HG02642 (cell line): ENCODE data around the gene SYNPO2.

Source experiments
- ATAC-seq: cut with Tn5 transposase; IDR thresholded peaks from one replicate; pipeline ENCODE4 v1.9.1; 2021; ENCODE audit warnings: mild to moderate bottlenecking; ENCODE audit not compliant: unreplicated experiment, poor library complexity

The SYNPO2 gene

DNA sequence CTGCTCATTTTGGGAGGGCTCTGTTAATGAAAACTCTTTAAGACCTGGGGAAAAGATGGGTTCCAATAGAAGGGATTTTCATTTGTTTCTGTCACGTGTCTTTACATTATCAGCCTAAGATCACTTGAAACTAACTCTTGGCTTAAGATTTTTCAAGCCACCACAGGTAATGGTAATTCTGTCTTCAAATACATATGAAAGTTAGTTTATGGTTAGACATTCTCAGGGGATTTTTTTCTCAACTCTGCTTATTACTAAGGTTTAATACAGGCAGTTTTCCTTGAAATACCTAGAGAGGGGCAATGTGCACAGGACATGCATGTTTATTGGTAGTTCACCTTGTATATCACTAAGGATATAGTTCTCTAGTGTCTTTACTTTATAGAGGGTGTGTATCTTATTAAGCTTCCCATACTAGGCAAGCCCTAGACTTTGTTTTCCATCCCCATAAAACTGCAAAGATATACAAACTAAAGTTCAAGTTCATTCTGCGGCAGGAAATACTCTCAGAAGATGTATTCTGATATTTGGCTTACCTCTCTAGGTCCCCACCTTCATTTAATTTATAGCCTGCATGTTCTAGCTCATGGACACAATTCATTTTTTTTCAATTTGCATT, 208.7 kb downstream of the SYNPO2 start:
- ATAC-seq = no peak

DNA sequence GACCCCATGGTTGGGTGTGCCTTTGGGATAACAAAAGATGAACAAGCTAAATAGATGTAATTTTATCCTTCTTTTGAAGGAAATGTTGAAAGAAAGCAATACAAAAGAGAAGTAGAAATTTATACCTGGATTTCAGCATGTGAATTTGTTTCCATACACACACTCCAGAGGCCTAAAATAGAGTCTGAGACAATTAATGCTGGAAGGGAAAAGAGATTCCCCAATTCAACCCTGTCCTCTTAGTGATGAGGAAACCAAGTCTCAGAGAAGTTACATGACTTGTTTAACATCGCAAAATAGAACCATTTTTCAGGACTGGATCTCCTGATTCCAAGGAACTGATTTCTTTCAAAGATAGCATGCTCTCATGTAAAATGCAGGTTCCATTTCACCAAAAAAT, 209.7 kb downstream of the SYNPO2 start:
- no peak for ATAC-seq

DNA sequence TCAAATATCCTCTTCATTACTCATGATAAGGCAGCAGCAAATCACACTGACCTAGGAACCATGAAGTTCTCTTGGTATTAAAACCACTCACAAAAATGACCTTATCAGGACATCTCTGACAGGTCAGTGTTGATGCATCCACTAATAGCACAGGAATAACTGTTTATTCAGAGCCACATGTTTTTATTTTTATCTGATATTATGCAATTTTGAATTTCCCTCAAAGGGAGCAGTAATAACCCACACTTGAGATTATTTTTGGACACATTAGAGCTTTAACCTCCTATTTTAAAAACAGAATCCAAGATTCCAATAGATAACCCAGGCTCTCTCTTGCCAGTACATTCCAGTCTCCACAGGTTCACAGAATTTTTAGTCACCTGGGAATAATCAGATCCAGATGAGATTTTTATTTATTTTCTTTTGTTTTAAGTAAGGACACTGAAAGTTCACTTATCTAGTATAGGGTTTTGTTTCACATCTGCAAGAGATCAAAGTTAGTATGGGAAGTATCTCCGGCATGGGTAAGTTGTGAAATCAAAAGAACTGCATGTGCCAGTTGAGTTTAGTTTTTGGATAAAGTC, 210.7 kb downstream of the SYNPO2 start:
- ATAC-seq = no peak

DNA sequence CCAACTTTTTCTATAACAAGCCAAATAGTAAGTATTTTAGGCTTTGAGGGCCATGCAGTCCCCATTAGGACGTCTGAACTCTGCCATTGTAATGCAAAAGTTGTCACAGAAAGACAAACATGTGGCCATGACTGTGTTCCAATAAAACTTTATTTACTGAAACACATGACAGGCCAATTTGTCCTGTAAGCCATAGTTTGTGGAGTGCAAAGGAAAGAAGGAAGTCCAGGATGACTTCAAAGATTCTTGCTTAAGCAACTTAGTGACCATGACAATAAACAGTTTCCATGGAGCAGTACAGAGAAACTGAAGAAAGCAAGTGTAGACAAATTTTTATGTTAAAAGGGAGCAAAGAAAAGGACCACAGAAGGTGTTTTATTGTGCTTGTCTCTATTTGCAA, 212.0 kb downstream of the SYNPO2 start:
- no peak for ATAC-seq

DNA sequence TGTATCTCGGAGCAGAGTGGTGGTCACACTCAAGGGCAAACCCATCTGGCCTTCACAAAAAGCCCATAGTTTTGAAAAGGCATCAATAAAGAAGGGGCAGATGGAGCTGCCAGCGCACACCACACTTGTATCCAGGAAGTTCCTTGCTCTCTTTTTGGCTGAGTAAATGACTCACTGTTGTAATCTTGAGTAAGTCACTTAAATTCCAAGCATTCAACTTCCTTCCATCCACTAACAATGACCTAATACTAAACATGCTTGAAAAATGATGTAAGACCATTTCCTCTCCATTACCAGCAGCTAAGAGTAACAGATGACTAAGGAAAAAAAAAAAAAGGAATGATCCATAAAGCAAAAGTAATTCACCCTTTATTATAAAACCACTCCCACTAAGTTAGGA, 214.6 kb downstream of the SYNPO2 start:
- no peak for ATAC-seq

DNA sequence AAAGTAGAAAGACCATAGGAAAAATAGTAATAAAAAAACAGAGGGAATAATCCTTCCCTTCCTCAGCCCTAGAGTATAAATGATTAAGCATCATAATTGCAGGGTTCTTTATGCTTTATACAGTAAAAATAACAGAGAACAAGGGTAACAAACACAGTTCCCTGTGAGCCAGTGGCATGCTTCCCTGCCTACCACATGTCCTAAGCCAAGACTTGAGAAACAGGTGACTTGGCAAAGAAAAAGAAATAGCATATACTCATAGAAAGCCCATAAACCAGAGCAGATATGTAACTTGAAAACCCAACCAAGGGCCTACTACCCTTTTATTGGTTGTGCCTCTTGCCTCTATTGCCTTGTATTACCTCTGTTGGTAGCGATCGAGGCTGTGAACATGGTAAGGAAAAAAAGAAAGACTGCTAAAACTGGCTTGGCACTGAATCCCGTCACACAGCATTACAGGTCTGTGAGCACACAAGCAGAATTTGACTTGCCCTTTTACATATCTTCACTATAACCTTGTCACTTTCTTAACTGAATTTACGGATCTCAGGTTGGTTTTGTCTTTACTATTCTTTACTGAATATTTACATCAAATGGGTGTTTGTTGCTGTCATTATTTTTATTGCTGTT, 216.1 kb downstream of the SYNPO2 start:
- no peak for ATAC-seq

DNA sequence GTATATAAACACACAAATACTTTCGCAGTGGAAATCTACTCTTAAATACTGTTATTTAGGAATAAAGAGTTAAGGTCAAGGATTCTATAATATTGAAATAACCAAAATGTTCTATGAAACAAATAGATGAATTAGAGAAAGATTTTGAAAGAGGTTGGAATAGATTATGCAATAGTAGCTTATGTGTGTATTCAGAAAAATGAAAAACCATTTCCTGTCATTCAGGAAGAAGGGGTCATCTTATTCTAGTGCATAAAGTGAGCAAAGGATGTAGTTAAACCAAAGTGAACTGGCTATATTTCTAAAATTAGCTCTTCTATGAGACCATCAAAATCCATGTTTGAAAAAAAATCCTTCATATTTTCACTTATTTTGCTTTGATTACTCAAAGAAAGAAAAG, 217.0 kb downstream of the SYNPO2 start:
- no peak for ATAC-seq

DNA sequence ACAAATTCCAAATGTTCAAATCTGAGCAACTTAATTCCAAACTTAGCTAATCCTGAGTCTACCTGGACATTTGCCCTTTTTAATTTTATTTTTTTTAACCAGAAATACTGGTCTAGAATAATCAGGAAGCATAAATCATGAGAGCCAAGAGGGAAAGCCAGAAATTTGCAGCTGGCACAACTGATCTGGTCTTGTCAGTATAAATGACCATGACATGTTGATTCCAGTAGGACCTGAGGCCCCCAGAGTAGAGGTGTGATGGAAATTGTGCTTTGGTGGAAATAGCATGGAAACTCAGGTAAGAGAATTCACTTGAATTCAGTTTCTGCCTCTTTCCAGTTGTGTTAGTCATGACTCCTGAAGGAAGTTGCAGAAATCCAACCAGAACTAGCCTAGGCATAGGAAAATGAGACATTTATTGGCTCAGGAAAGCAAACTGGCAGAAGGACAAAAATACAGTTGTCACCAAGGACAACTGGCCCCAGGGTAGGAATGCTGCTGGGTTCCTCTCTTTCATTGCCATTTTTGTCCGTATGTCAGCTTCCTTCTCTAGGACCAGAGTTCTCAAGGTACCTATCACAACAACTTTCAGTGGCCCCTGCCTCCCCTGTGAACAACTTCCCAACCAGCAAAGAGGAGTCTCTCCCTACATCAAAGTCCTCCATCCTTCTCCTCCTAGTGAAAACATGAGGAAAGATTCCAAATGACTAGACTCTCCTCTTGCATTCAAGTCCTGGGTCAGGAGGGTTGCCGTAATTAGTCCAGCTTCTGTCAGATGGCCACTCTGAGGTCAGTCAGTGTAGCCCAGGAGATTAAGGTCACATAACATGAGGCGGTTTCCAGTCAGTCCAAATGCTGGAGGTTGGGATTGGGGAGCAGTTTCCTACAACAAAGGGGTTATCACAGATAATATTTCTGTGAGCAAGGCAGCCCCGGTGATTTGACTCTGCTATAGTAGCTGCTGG, 217.7 kb downstream of the SYNPO2 start:
- no peak for ATAC-seq

DNA sequence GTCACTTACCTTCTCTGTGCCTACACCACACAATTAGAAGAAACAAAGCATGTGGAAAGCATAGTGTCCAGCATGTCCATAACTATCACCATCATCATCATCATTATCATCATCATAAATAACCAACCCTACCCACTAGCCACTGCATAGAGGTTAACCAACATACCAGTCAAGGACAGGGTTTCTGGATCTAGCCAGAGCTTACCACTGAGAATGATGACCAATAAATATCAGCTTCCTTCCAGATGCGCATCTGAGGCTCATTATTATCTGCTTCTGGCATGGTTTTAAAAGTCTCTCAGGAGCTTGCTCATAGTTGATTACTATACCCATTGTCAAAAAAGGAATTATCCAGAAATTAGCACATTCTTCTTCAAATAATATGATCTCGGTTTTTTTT, 221.5 kb downstream of the SYNPO2 start:
- no peak for ATAC-seq
